GM12892 (cell line): Measurements from ENCODE around the gene UNKL.

Experiments
- POLR2A ChIP-seq: IDR thresholded peaks from 2 replicates; pipeline ENCODE4 v1.6.1; 2011; ENCODE audit warnings: low read depth, low read length, control low read depth
- TAF1 ChIP-seq: IDR thresholded peaks from 2 replicates; pipeline ENCODE4 v1.6.1; 2011; ENCODE audit warnings: low read depth, mild to moderate bottlenecking, control low read depth, low read length, borderline replicate concordance

- TF ChIP-seq POLR2A (no peak), TAF1 (no peak)
These were observed 82.5 kb downstream of the UNKL start for GRCh38 chr16:1331712-1332617.
